ENCODE measurements around the gene MARK1.

MARK1 gene

GRCh38 chr1:220692436-220693228 is 164.7 kb downstream of the MARK1 start:
- no peak for DNase-seq

- no peak for DNase-seq
These were observed 167.0 kb downstream of the MARK1 start for GRCh38 chr1:220694866-220695382.

GRCh38 chr1:220695426-220695825 is 167.5 kb downstream of the MARK1 start:
- no peak for DNase-seq

- no peak for DNase-seq
These were observed 168.4 kb downstream of the MARK1 start for GRCh38 chr1:220696226-220696862.

GRCh38 chr1:220696863-220697231 is 168.9 kb downstream of the MARK1 start:
- no peak for DNase-seq

- no peak for DNase-seq
These were observed 169.4 kb downstream of the MARK1 start for GRCh38 chr1:220697326-220697725.

- no peak for DNase-seq
These were observed 170.7 kb downstream of the MARK1 start for GRCh38 chr1:220698607-220699016.

GRCh38 chr1:220699044-220699443 is 171.1 kb downstream of the MARK1 start:
- DNase-seq, result no peak

- no peak for DNase-seq
These were observed 172.7 kb downstream of the MARK1 start for GRCh38 chr1:220700556-220701179.

- DNase-seq, result no peak
These were observed 174.0 kb downstream of the MARK1 start for GRCh38 chr1:220701974-220702373.

- DNase-seq, result no peak
These were observed 174.9 kb downstream of the MARK1 start for GRCh38 chr1:220702733-220703270.

- no peak for DNase-seq
These were observed 175.4 kb downstream of the MARK1 start for GRCh38 chr1:220703305-220703704.

- no peak for DNase-seq
These were observed 177.8 kb downstream of the MARK1 start for GRCh38 chr1:220705782-220706181.

- no peak for DNase-seq
These were observed 178.5 kb downstream of the MARK1 start for GRCh38 chr1:220706480-220706879.

- DNase-seq, result no peak
These were observed 179.2 kb downstream of the MARK1 start for GRCh38 chr1:220707160-220707559.

GRCh38 chr1:220708244-220708643 is 180.3 kb downstream of the MARK1 start:
- no peak for DNase-seq

GRCh38 chr1:220708936-220709801 is 181.2 kb downstream of the MARK1 start:
- no peak for DNase-seq

- no peak for DNase-seq
These were observed 182.4 kb downstream of the MARK1 start for GRCh38 chr1:220710333-220710732.

- DNase-seq, result no peak
These were observed 183.3 kb downstream of the MARK1 start for GRCh38 chr1:220711056-220711809.

All from GDM1 (cell line).